Heart left ventricle (tissue), 16 donors: ENCODE measurements around the gene KMT2A. TPM values are rescaled to one million over a fixed set of nuclear protein-coding genes. Genes with fewer than 3 reads are reported as not detected.

Experiments
- ATAC-seq, 4 donors: fragments of 200-7000 bp; cut with Tn5 transposase; one replicate each; pipeline ENCODE4 v1.9.1; 2020 to 2022; ENCODE audit warnings: moderate library complexity in 4 of 4, mild to moderate bottlenecking in 3 of 4, moderate number of reproducible peaks in 1 of 4
- DNase-seq, 5 donors: peaks; one replicate each; pipeline ENCODE4 v3.0.0-alpha.2; 2020
- H3K27ac ChIP-seq, 12 donors: fragments of 200-600 bp; sonication (generic) in 4 of 12; one replicate each; pipeline versions ENCODE4 v1.5.0 to v1.8.0; 2016 to 2022; ENCODE audit warnings: mild to moderate bottlenecking in 2 of 12
- H3K27me3 ChIP-seq, 9 donors: fragments of 200-600 bp; sonication (generic) in 2 of 9; one replicate each; pipeline versions ENCODE4 v1.5.1 to v1.8.0; 2016 to 2022; ENCODE audit warnings: mild to moderate bottlenecking in 3 of 9
- H3K36me3 ChIP-seq, 9 donors: fragments of 200-600 bp; sonication (generic) in 2 of 9; one replicate each; pipeline versions ENCODE4 v1.5.0 to v1.8.0; 2018 to 2022; ENCODE audit warnings: mild to moderate bottlenecking in 2 of 9
- H3K4me1 ChIP-seq, 12 donors: fragments of 200-600 bp; sonication (generic) in 4 of 12; one replicate each; pipeline versions ENCODE4 v1.5.0 to v1.8.0; 2016 to 2022; ENCODE audit warnings: mild to moderate bottlenecking in 3 of 12
- H3K4me3 ChIP-seq, 12 donors: fragments of 200-600 bp; sonication (generic) in 4 of 12; one replicate each; pipeline versions ENCODE4 v1.5.0 to v1.8.0; 2017 to 2022; ENCODE audit warnings: mild to moderate bottlenecking in 9 of 12, moderate library complexity in 4 of 12
- H3K9me3 ChIP-seq, 12 donors: fragments of 200-600 bp; sonication (generic) in 4 of 12; one replicate each; pipeline versions ENCODE4 v1.5.0 to v1.8.0; 2016 to 2022; ENCODE audit warnings: mild to moderate bottlenecking in 1 of 12
- CTCF ChIP-seq, 12 donors: fragments of 200-600 bp; sonication (generic) in 4 of 12; IDR thresholded peaks; one replicate each; pipeline versions ENCODE4 v1.5.0 to v1.8.0; 2018 to 2022; ENCODE audit warnings: antibody characterized with exemption in 12 of 12, mild to moderate bottlenecking in 5 of 12
- POLR2A ChIP-seq, 2 donors: fragments of 450-650 bp; IDR thresholded peaks; one replicate each; pipeline ENCODE4 v1.6.1; 2017; ENCODE audit warnings: antibody characterized with exemption in 2 of 2, mild to moderate bottlenecking in 2 of 2, moderate library complexity in 2 of 2
- WGBS, 4 donors: extraction: QIAGEN DNeasy Blood & Tissue Kit in 2 of 4; methylation state at CpG; one replicate each; pipeline versions ENCODE4 v1.1.5 to v1.1.7; 2013 to 2018; 5-methylcytosine and 5-hydroxymethylcytosine counted together
- intact Hi-C, 10 donors: fragments of 100-400 bp; cut with DNase I; formaldehyde crosslinking; loops; one replicate each; pipeline versions ENCODE4 v1.11.1 to v1.14.2; 2022
- polyA plus RNA-seq, 2 donors: library from polyadenylated mRNA; stranded (reverse); fragments of 200-250 nt; gene quantifications; one replicate each; pipeline ENCODE4 v1.2.3, GENCODE V29; 2013
- total RNA-seq, 9 donors: library from RNA; depleted of rRNA in 2 of 9; stranded (reverse); fragments of >200 nt in 2 of 9; fragmentation: NEBNext Ultra II Directional in 3 of 9; extraction: Animal tissue kit (Norgen Biotek cat#: 25700) in 3 of 9; gene quantifications; one replicate each; pipeline versions ENCODE4 v1.1.0 to v1.2.4, GENCODE V29; 2016 to 2023
- donor health status: ischemic (EF 13 %, LVEDD 7.1; RV severe dilation, severe dysfunction).
- donor health status: healthy with polysubstance abuse.
- donor health status: DM: no; HTN: yes; CAD: no.
- donor health status: DM: no; HTN: no; CAD: no.
- donor health status: ischemic (EF 25% LVEDD 6.9; RV normal size, moderate dysfunction).
- donor health status: ischemic (EF 25% LVEDD 5.7; RV mildly dilated, moderate dysfunction).
- donor health status: healthy.
- donor health status: DM: yes; HTN: yes; CAD: no.
- donor health status: ischemic (EF 35%, LVEDD 5.7; RV mildly dilated, moderate dysfunction).
- donor health status: nonischemic (EF 11% LVEDD 7.7; RV severe dilation, severe dysfunction).
- donor health status: DM: yes; HTN: yes; CAD: no.
- donor health status: PGD.
- donor health status: ischemic (EF 29% LVEDD 5.4; RV normal size, mild dysfunction).
- donor health status: nonischemic (EF 23%, LVEDD 6.1; RV moderate dilation, normal function).

Gene KMT2A
- total and polyA plus RNA-seq, 11 donors: 9.9 to 117 (median 27.7) TPM

GRCh38 chr11:118406599-118407166 lies 29.6 kb upstream of the KMT2A start:
- H3K4me1 ChIP-seq: peaks cover 2 to 78% (median 51%) of the 10 kb centered on the region in 12 donors
- H3K9me3 ChIP-seq: no peaks in the 10 kb centered on the region
- H3K27ac ChIP-seq: peak overlapping the region in 2 of 12 donors; percentile 15 to 35
- no peak overlapping the region for H3K4me3 ChIP-seq
- H3K27me3 ChIP-seq: no peaks in the 10 kb centered on the region
- TF ChIP-seq POLR2A (IDR thresholded peaks at IDR 0.05) (no peak), CTCF (IDR thresholded peaks at IDR 0.05) (no peak)
- DNase-seq (peak in 2 of 5 donors; percentile 23 to 24), ATAC-seq (no peak)
- 15 to 33% (median 20%) methylated on average over 7 of the region's 7 CpGs for WGBS, 4 donors
- intact Hi-C loops: no loop called here
- peaks cover 0 to 65% (median 58%) of the 10 kb centered on the region in 9 donors for H3K36me3 ChIP-seq

- Histone ChIP-seq H3K4me3 (no peak overlapping the region), H3K36me3 (peaks cover 0 to 71% (median 63%) of the 10 kb centered on the region in 9 donors), H3K27me3 (no peaks in the 10 kb centered on the region), H3K4me1 (peaks cover 0 to 52% (median 23%) of the 10 kb centered on the region in 12 donors), H3K9me3 (no peaks in the 10 kb centered on the region), H3K27ac (peak overlapping the region in 7 of 12 donors; percentile 14 to 66 (median 43))
- no peak for DNase-seq
- no peak for TF ChIP-seq CTCF (IDR thresholded peaks at IDR 0.05)
- 43 to 56% (median 51%) methylated on average over 7 of the region's 7 CpGs for WGBS, 4 donors
- intact Hi-C loops: no loop called here
- ATAC-seq: peak in 3 of 4 donors; percentile 62 to 79 (median 65)
These were observed 26.1 kb upstream of the KMT2A start for GRCh38 chr11:118410055-118410745.

- no peak for ATAC-seq
- Histone ChIP-seq H3K4me3 (no peak overlapping the region), H3K36me3 (peaks cover 0 to 57% (median 50%) of the 10 kb centered on the region in 9 donors), H3K27ac (no peak overlapping the region), H3K4me1 (peaks cover 0 to 48% (median 20%) of the 10 kb centered on the region in 12 donors), H3K27me3 (no peaks in the 10 kb centered on the region), H3K9me3 (no peaks in the 10 kb centered on the region)
- TF ChIP-seq POLR2A (IDR thresholded peaks at IDR 0.05) (no peak), CTCF (IDR thresholded peaks at IDR 0.05) (no peak)
- no peak for DNase-seq
- intact Hi-C loops: no loop called here
- WGBS, 4 donors: 83 to 94% (median 92%) methylated on average over 4 of the region's 4 CpGs
These were observed 24.8 kb upstream of the KMT2A start for GRCh38 chr11:118411530-118411929.

- no peak overlapping the region for H3K4me3 ChIP-seq
- no peak for ATAC-seq
- H3K27ac ChIP-seq: no peak overlapping the region
- TF ChIP-seq POLR2A (IDR thresholded peaks at IDR 0.05) (no peak), CTCF (IDR thresholded peaks at IDR 0.05) (no peak)
- WGBS, 4 donors: 39 to 56% (median 50%) methylated on average over 1 of the region's 1 CpG
- DNase-seq: no peak
- H3K27me3 ChIP-seq: no peaks in the 10 kb centered on the region
- peaks cover 0 to 43% (median 36%) of the 10 kb centered on the region in 9 donors for H3K36me3 ChIP-seq
- intact Hi-C loops: no loop called here
- H3K4me1 ChIP-seq: peaks cover 0 to 37% (median 12%) of the 10 kb centered on the region in 12 donors
- H3K9me3 ChIP-seq: no peaks in the 10 kb centered on the region
These were observed 23.4 kb upstream of the KMT2A start for GRCh38 chr11:118412921-118413320.
